Vagina (tissue), 2 donors: ENCODE data around the gene DLG2.

Source experiments
- POLR2A ChIP-seq, 2 donors: fragments of 450-650 bp; IDR thresholded peaks; one replicate each; pipeline ENCODE4 v1.6.1; 2017; ENCODE audit warnings: antibody characterized with exemption in 2 of 2, mild to moderate bottlenecking in 2 of 2, moderate library complexity in 2 of 2
- POLR2AphosphoS5 ChIP-seq, 2 donors: sonication (generic); formaldehyde crosslinking; IDR thresholded peaks; one replicate each; pipeline ENCODE4 v1.9.0; 2017; ENCODE audit warnings: antibody characterized with exemption in 2 of 2, mild to moderate bottlenecking in 2 of 2, low read depth in 1 of 2; ENCODE audit not compliant: insufficient read depth in 1 of 2

DNA sequence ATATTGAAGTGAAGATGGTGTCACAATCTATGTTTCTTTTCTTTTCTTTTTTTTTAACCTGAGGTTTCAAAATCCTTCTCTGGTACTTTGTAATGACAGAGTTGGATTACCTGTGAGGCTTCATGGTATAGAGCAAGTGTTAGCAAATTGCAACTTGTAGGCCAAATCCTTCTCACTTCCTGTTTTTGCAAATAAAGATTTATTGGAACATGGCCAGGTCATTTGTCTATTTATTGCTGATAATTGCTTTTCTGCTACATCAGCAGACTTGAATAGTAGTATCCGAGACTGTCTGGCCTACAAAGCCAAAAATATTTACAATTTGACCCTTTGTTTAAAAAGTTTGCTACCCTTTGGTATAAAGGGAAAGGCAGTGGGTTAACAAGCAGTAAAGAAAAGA is 1281.5 kb downstream of the DLG2 start:
- TF ChIP-seq POLR2A (IDR thresholded peaks at IDR 0.05) (no peak), POLR2AphosphoS5 (IDR thresholded peaks at IDR 0.05; ENCODE audit: insufficient read depth in 1 of 2, low read depth in 1 of 2) (no peak)
